HG03064 (cell line): Measurements from ENCODE around the gene YPEL5.

Experiments
- ATAC-seq: cut with Tn5 transposase; IDR thresholded peaks from one replicate; pipeline ENCODE4 v1.9.1; 2021; ENCODE audit warnings: low read depth; ENCODE audit not compliant: unreplicated experiment

The YPEL5 gene

DNA sequence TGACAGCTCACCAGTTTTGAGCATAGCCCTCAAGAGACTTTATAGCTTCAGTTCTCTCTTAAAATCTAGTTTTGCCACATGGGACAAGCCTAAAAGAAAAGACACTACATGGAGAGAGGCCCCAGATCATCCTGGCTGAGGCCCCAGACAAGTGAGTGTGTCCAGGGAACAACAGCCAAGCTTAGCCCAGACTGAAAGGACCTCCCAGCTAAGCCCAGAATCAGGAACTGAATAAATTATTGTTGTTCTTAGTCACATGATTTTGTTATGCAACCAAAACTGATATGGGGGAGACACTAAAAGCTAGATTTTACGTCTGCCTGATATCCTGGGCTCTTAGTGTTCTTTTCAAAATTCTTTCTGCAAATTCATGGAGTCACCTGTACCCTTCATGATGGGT, 55.2 kb downstream of the YPEL5 start:
- ATAC-seq: no peak

DNA sequence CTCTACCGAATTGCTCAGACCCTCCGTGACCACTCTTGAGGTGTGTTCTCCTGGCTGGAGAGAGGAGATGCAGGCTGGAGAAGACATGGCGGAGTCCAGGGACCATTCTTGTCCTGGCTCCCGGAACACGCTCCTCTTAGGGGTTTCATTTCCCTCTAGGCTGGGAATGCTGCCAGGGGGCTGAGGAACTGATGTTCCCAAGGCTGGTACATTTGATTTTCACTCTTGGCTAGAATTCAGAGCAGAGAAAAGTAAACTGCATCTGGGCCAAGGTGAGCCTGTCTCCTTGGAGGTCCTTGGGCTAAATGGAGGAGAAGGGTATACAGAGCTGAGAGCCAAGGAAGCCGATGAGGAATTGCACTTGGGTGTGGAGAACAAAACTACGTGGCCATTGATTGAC, 56.3 kb downstream of the YPEL5 start:
- ATAC-seq: no peak

DNA sequence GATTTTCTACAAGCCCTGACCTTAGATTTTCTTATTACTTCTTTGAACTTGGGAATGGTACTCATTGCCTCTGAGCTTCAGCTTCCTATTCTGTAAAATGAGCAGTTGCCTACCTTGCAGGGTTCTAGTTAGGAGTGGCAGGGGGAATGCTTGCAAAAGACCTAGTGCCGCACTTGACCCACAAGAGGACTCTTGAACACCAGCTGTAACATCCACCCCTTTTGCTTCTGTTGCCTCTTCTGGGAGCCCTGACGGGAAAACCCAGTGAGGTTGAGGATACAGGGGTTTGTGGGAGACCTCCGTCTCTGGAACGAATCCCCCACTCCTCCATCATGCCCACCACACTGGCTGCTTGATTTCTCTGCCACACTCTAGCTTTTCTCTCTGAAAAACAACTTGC, 57.5 kb downstream of the YPEL5 start:
- ATAC-seq: no peak

DNA sequence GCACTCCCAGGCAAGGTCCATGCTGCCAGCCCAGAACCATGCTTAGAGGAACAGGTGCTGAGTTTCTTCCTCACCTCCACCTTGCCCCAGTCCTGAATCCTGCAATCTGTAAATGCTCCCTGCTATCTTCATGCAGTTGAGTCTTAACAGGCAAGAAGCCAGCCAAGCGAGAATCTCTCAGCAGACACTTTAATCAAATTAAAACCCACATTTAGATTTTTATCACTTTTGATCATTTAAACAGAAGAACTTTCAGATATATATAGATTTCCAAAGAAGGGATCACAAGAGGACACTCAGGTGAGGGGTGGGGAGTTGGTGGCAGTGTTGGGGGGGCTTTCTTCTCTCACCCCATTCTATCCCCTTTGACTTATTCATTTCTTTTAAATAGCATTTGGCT, 58.6 kb downstream of the YPEL5 start:
- ATAC-seq: no peak

DNA sequence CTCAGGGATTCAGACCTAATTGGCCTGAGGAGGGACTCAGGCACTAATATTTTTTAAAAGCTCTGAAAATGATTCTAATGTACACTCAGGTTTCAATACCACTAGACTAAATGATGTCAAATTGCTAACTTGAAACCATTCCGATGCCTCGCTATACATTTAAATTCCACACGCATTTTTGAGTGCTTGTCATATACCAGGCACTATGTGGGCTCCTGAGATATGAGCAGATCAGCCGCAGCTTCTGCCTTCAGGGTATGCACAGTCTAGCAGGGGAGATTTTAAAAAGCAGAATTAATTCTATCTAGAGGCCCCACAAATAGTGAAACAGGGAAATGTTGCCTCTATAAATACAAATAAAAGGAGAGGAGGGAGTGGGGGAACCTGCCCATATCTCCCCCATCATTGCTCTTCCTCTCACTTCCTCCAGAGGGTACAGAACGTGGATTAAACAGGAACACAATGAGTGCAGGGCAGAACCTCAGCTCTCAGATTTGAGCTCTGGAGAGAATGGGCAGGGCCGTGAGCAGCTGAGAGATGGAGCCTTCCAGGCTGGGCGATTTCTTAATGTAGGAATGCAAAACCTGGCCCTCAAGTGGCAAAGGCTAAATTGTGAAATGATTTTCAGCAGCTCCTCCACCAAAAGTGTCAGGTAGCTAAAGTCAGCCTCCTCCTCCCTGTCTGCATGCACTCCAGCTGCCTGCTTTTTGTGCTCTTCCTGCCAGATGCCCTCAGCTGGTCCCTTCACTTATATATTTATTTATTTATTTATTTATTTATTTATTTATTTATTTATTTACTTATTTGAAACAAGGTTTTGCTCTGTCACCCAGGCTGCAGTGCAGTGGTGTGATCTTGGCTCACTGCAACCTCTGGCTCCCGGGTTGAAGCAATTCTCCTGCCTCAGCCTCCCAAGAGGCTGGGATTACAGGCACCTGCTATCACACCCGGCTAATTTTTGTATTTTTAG, 59.9 kb downstream of the YPEL5 start:
- ATAC-seq: no peak

DNA sequence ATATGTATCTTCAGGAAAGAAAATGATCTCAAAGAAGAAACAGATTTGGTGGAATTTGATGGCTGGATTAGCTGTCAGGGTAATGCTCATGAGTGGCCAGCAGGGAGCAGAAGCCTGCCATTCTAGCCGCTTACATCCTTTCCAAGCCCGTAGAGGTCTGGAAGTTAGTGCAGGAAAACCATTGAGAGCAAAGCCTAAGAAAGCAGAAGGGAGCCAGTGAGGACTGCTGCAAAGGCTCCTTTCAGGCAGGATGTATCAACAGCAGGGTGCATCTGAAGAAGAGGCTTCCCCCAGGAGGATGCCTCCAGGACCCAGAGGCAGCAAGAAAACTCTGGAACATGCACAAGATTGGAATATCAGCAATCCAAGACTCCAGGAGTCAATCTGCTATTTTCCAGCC, 61.6 kb downstream of the YPEL5 start:
- ATAC-seq: no peak

DNA sequence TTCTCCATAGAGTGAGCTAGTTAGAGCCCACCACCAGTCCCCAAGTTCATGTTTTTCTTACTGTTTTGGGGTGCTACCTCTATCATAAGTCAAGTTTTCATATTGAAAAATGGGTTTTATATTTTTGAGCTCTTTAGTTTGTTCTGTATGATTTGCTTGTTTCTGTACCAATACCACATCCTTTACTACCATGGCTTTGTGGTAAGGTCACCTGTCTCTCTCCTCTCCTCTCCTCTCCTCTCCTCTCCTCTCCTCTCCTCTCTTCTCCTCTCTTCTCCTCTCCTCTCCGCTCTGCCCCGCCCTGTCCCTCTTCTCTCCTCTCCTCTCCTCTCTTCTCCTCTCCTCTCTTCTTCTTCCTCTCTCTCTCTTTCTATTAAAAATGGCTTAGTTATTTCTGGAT, 62.4 kb downstream of the YPEL5 start:
- ATAC-seq: no peak
